Measurements from ENCODE around the gene SLC5A4.

DNA sequence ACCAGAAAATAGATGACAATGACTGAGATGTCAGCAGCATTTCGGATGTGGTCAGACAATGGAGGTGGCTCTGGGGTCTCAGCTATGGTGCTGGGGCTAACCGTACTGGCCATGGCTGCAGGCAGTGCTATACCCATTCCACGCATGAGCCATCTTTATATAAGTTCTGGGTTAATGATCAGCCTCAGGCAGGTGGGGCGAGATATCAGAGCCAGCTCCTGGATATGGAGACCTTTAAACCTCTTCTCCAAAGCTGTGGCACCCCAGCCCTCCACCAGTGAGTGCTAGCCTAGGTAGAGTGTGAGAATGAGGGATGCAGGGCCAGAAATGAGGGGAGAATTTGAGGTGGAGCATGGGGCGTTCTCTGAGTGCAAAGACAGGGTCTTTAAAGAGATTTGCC lies at the start of gene SLC5A4:
- no peak for TF ChIP-seq CTCF (IDR thresholded peaks at IDR 0.05)
- no peak for TF ChIP-seq POLR2AphosphoS5 (IDR thresholded peaks at IDR 0.05; ENCODE audit: low read depth, low read length)
